ENCODE measurements around the gene UFM1.

Gene UFM1

DNA sequence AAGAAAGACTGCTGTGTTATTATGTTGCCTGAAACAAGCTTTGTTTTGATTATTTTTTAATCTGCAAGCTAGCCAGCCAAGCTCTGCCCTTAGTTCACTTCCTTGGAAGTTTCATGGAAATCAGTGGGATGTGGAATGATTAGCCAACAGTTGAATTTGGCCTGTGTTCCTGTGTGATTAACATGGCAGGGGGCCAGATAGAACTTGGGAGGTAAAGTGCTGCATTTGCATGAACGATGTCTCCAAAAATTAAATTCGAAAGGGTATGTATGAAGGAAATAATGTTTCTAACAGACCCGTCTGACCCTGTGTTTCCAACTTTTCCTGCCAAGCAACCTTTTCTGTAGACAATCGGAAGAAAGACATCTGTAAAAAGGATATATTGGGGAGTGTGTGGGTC is 32.2 kb downstream of the UFM1 start:
- Histone ChIP-seq H3K9me3 (ENCODE audit: low read length) (no peaks in the 10 kb centered on the region), H3K4me2 (ENCODE audit: low read length) (no peak overlapping the region), H3K79me2 (ENCODE audit: insufficient read depth, low read length) (no peaks in the 10 kb centered on the region), H3K9ac (ENCODE audit: low read length) (no peak overlapping the region), H4K20me1 (ENCODE audit: insufficient read depth, low read length) (no peaks in the 10 kb centered on the region), H3K9me2 (ENCODE audit: low read depth, low read length) (no peaks in the 10 kb centered on the region), H3K27ac (ENCODE audit: low read depth, low read length, poor library complexity, severe bottlenecking) (no peak overlapping the region), H2AFZ (ENCODE audit: low read length) (no peak overlapping the region), H3K27me3 (ENCODE audit: insufficient read depth, low read length) (no peaks in the 10 kb centered on the region), H3F3A (ENCODE audit: insufficient read depth, low read length) (no peaks in the 10 kb centered on the region), H3K36me3 (ENCODE audit: insufficient read depth, low read length) (no peaks in the 10 kb centered on the region), H3K4me3 (ENCODE audit: low read depth, low read length, poor library complexity, severe bottlenecking) (no peak overlapping the region), H3K4me1 (ENCODE audit: insufficient read depth, low read length, severe bottlenecking) (no peaks in the 10 kb centered on the region)
- TF ChIP-seq, protein P1, sequence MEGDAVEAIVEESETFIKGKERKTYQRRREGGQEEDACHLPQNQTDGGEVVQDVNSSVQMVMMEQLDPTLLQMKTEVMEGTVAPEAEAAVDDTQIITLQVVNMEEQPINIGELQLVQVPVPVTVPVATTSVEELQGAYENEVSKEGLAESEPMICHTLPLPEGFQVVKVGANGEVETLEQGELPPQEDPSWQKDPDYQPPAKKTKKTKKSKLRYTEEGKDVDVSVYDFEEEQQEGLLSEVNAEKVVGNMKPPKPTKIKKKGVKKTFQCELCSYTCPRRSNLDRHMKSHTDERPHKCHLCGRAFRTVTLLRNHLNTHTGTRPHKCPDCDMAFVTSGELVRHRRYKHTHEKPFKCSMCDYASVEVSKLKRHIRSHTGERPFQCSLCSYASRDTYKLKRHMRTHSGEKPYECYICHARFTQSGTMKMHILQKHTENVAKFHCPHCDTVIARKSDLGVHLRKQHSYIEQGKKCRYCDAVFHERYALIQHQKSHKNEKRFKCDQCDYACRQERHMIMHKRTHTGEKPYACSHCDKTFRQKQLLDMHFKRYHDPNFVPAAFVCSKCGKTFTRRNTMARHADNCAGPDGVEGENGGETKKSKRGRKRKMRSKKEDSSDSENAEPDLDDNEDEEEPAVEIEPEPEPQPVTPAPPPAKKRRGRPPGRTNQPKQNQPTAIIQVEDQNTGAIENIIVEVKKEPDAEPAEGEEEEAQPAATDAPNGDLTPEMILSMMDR (IDR thresholded peaks at IDR 0.05; ENCODE audit: low read length), result no peak
- no peak for TF ChIP-seq EZH2 (IDR thresholded peaks at IDR 0.05; ENCODE audit: borderline replicate concordance, low read length)

DNA sequence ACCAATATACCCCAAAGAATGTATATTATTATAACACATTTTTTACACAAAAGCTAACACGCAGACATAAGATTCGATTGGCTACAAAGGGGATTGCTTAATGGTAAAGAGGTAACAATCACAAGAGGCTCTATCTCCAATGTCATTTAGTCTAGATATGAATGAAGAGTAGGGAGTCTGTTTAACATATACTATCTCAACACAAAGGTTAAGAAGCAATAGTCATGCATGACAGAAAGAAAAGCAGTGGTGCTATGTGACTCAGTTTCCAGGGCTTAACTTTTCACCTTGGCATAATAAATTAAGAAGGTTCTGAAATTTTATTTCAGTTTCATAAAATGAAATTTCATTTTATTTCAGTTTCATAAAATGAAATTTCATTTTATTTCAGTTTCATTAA is 33.3 kb downstream of the UFM1 start:
- Histone ChIP-seq H3K9me3 (ENCODE audit: low read length) (no peaks in the 10 kb centered on the region), H4K20me1 (ENCODE audit: insufficient read depth, low read length) (no peaks in the 10 kb centered on the region), H3K9ac (ENCODE audit: low read length) (no peak overlapping the region), H3K4me1 (ENCODE audit: insufficient read depth, low read length, severe bottlenecking) (no peaks in the 10 kb centered on the region), H3K27me3 (ENCODE audit: insufficient read depth, low read length) (no peaks in the 10 kb centered on the region), H3K4me3 (ENCODE audit: low read depth, low read length, poor library complexity, severe bottlenecking) (no peak overlapping the region), H3K36me3 (ENCODE audit: insufficient read depth, low read length) (no peaks in the 10 kb centered on the region), H3K27ac (ENCODE audit: low read depth, low read length, poor library complexity, severe bottlenecking) (no peak overlapping the region), H2AFZ (ENCODE audit: low read length) (no peak overlapping the region), H3K4me2 (ENCODE audit: low read length) (no peak overlapping the region), H3K9me2 (ENCODE audit: low read depth, low read length) (no peaks in the 10 kb centered on the region), H3F3A (ENCODE audit: insufficient read depth, low read length) (no peaks in the 10 kb centered on the region), H3K79me2 (ENCODE audit: insufficient read depth, low read length) (no peaks in the 10 kb centered on the region)
- no peak for TF ChIP-seq EZH2 (IDR thresholded peaks at IDR 0.05; ENCODE audit: borderline replicate concordance, low read length)
- TF ChIP-seq, protein P1 (IDR thresholded peaks at IDR 0.05; ENCODE audit: low read length), result no peak

DNA sequence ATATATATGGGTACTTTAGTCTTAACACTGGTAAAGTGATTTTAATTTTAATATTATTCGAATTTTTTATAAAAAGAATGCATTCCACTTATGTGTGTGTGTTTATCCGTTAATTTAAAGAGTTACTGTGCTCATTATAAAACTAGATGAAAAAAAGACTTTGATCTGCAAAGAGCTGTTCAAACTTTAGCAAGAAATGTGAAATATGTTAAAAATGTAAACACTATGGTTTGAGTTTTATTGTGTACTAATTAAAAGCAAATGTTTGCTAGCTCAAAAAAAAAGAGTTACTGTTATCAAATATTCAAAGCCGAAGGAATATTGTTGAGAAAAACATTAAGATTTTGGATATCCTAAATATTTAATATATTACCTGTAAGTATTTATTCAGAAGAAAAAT is 34.5 kb downstream of the UFM1 start:
- Histone ChIP-seq H3K9ac (ENCODE audit: low read length) (no peak overlapping the region), H3K27ac (ENCODE audit: low read depth, low read length, poor library complexity, severe bottlenecking) (no peak overlapping the region), H3K4me1 (ENCODE audit: insufficient read depth, low read length, severe bottlenecking) (no peaks in the 10 kb centered on the region), H3K9me3 (ENCODE audit: low read length) (no peaks in the 10 kb centered on the region), H3K4me2 (ENCODE audit: low read length) (no peak overlapping the region), H3K9me2 (ENCODE audit: low read depth, low read length) (no peaks in the 10 kb centered on the region), H3K36me3 (ENCODE audit: insufficient read depth, low read length) (no peaks in the 10 kb centered on the region), H3K27me3 (ENCODE audit: insufficient read depth, low read length) (no peaks in the 10 kb centered on the region), H3K4me3 (ENCODE audit: low read depth, low read length, poor library complexity, severe bottlenecking) (no peak overlapping the region), H4K20me1 (ENCODE audit: insufficient read depth, low read length) (no peaks in the 10 kb centered on the region), H3K79me2 (ENCODE audit: insufficient read depth, low read length) (no peaks in the 10 kb centered on the region), H2AFZ (ENCODE audit: low read length) (no peak overlapping the region), H3F3A (ENCODE audit: insufficient read depth, low read length) (no peaks in the 10 kb centered on the region)
- TF ChIP-seq, protein P1 (IDR thresholded peaks at IDR 0.05; ENCODE audit: low read length), result no peak
- no peak for TF ChIP-seq EZH2 (IDR thresholded peaks at IDR 0.05; ENCODE audit: borderline replicate concordance, low read length)

Measured in OCI-LY1 (cell line).